Hematopoietic multipotent progenitor cell treated with erythropoietin and hydrocortisone succinate and interleukin-3 and kit ligand, for 4 days (in vitro differentiated cells): ENCODE results near the gene TNFRSF11A.
A peak's percentile ranks its signal among the peaks of the same experiment; 100 is the strongest.

Source experiments
- DNase-seq: peaks from one replicate; pipeline ENCODE4 v3.0.0-alpha.2; 2015

The TNFRSF11A gene

DNA sequence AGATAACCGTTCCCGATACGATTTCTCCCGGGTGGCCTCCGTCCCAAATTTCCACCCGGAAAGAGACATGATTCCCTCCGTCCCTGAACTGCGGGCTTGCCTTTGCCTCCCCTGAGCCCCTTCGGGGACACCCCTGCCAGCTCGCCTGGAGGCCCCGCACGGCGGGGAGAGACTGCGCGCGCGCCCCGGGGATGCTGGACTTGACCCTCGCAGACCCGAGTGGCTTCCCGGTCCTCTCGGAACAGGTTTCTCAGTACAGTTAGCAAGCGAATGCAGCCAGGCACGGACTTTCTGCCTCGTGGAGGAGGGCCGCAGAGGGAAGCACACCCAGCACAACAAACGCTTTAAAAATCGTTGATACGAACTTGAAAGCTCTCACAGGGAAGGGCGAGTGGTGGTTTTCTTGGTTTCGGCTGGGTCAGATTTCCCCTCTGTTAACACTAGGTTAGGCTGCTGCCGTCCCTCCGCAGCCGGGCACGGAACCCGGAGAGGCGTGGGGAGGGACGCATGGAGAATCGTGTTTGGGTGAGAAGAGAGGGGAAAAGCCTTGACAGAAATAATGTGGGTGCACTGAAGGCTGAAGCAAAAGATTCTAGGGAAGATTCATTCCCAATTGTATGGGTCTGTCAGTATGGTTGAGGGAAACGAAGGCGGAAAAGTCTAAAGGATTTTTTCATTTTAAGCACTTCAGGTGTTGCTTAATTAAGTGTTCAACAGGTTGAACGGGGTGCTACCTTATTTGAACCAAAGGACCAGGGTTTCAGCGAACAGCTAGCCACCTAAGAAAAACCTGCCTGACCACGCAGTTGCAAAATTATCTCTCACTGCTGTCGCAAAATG, 916 bp downstream of the TNFRSF11A start:
- peak; percentile 40 for DNase-seq

DNA sequence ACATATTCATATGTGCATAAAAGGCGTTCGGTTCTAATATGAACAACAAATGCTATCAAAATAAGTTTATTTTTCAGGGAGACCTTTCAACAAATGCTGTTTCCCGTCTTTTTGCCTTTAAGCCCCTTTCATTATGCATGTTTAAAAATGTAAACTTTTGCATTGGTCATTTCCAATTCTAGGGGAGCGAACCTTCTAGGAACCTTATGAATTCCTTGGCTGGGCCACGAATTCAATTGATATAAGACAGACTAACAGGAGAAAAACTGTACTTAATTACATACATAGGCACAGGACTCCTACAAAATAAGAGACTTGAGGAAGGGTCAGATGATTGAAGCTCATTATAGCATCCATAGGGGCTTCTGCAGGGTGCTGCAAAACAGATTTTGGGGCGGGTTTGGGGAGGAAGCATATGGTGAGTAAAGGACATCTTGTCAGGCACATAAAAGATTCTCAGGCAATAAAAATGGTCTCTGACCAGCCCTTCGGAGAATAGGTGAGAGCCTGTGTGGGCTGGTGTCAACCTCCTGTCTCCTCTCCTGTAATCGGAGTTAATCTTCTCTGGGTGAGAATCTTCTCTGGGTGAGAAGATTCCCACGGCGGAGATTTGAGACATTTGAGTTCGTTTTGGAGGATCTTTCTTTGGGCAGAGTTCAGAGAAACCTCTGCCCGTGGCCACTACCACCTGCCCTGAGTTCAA, 1.7 kb downstream of the TNFRSF11A start:
- no peak for DNase-seq

DNA sequence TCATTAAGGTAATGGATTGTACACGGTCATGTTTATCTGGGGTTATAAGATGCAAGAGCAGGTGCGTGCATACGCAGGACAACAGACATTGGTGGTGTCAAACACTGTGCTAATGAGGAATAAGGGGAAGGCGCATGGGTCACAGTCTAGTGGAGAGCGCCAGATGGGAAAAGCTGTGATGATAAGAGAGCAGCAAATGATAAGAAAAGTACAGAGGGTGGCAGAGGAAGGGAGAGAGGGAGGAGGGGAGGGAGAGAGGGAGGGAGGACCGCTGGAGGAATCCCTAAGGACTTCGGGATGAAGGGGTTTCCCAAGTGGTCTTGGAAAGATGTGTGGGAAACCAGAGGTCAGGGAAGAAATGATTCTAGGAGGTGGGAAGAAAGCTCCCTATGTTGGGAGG, 2.9 kb downstream of the TNFRSF11A start:
- peak; percentile 15 for DNase-seq

DNA sequence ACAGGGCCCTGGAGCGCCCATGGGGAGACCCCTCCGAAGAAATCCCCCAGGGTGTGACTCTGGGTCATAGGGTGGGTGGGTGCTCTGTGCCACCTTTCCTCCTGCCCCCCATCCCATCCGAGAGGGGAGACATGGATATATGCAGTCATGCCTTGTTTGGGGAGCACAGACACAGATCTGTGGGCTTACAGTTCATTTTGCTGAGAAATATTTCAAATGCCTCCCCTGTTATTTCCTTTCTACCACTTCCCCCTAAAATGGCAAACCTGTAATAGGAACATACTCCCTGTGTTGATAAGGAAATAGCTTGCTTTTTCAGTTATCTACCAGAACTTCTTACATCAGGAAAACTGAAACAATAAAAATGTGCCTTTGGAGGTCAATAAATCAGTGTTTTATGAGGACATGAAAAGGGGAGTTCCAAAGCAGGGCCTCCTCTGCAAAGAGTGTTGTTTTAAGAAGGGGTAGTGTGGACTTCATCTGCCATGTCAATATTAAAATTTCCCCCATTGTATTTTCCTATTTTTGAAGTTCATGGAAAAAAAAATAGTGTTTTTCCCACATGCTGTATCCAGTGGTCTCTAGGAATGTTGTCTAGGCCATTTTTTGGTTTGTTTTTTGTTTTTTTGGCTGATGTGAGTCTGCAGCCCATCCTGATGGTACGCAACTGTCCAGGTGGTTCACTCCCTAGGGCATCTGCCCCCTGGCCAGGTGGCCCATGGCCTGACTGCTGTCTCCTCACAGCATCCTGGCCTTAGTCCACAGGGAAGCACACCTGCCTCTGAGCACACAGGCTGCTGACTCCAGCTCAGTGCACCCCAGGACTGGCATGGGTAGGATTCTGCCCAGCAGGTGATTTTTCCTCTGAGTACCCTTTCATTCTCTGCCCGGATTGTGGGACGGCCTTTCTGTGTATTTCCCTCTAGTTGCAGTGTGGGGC, 3.7 kb downstream of the TNFRSF11A start:
- no peak for DNase-seq

DNA sequence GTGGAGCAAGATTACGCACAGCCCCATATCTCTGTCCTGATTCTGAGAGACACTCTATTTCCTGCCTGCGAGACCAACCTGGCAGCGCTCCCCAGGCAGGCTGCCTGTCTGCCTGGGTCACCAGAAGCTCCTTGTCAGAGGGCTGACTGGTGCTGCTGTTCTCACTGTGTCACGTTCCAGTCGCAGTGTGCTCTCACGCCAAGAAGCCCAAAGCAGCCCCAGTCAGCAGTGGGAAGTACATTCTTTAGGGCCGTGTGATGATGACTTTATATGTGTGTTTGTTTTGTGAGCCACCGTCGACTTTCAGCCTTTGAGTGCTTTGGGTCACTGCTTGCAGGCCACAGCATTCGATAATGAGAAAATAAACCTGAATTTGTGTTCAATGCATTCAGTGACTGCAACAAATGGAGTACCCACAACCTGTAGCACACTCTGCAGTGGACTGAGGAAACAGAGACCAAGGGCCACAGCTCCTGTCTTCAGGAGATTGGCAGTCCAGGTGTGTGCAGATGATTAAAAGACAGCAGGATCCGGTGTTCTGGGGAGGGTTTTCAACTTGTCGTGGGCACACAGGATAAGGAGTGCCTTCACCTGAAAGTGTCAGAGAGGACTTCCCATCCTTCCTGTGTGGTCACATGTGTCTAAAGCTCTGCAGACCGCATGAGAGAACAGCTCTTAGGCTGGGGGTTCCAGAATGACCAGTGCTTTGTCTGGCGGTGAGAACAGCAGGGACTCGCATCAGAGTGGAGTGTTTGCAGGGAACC, 4.8 kb downstream of the TNFRSF11A start:
- DNase-seq, result peak; percentile 73

DNA sequence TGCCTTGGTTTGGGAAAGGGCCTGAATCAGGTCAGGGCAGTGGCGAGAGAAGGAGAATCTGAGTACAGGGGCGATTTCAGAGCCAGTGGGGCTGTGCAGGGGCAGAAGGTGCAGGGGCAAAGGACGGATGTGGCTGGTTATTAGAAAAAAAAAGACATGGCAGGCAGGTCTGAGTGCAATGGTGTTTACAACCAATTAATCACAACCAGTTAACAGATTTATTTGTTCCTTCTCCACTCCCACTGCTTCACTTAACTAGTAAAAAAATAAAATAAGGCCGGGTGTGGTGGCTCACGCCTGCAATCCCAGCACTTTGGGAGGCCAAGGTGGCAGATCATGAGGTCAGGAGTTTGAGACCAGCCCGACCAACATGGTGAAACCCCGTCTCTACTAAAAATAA, 5.5 kb downstream of the TNFRSF11A start:
- no peak for DNase-seq

DNA sequence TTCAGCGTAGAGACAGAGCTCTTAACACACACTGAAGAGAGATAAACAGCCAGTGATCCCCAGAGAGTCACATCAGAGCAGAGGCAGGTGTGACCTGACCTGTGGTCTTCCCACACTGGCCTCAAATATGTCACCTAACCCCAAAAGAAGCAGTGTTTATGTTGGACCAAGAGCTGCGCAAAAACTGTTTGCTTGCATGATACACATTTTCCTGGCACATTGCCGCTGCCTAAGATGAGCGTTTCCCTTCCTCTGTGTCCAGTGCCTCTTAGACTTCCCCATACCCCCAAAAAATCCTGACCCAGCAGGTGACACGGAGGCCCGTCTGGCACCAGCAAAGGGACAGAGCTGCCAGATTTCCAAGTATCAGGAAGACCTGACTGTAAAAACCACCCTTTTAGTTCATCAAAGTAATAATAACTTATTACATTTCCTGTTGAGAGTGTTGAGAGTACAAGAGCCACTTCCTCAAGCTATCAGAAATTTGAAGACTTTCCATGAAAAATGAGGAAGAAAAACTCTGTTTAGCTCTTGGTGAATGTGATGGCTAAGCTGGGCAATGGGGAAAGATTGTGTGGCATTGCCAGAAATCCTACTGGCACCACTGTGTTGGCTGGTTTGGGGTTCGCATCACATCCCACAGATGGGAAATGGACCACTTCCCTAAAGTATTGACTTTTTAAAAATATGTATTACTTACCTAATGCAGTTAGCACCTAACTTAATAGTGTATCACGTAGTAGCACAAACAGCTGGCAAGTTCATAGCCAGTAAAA, 6.7 kb downstream of the TNFRSF11A start:
- DNase-seq, result no peak

DNA sequence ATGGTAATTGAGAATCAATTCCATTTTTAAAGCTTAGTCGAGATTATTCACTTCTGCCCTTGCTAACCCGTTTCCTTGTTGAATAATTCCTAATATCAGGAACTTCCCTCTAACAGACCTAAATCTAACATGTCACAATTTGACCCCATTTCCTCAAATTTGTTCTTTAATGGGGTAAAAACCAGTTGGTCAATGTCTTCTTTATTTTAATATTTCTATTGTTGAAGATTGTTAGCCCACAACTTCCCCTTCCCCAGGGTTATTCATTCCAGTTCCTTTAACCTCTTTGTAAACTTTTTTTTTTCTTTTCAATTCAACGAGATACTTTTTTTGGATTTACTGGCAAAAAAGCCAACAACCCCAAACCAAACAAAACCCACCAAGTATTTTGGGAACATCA, 7.3 kb downstream of the TNFRSF11A start:
- DNase-seq, result peak; percentile 41

DNA sequence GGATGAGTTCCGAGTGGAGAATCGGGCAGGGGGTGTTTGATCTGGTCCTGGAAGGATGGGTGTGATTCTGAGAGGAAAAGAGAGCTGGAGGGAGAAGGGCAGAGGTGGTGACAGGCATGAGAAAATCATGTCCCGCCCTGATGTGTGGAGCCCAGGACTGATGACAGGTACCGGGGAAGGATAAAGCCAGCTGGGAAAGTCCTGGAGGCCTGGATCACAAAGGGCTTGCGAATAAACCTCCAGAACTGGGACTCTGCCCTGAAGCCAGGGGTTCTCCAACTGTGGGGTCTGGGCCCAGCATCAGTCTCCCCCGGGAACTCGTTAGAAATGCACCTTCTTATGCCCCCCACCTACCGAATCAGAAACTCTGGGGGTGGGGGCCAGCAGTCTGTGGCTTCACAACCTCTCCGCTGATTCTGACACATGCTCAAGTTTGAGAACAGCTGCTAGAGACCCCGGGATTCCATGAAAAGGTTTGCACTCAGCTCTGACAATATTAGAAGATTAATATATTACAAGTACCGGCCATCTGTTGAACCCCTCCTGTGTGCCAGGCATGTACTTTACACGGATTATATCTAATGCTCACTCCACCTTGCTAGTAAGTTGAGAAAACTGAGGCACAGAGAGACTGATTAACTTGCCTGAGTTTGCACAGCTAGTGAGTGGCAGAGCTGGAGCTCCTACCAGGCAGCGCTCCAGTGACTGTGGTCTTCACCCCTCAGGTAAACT, 8.0 kb downstream of the TNFRSF11A start:
- DNase-seq, result no peak

DNA sequence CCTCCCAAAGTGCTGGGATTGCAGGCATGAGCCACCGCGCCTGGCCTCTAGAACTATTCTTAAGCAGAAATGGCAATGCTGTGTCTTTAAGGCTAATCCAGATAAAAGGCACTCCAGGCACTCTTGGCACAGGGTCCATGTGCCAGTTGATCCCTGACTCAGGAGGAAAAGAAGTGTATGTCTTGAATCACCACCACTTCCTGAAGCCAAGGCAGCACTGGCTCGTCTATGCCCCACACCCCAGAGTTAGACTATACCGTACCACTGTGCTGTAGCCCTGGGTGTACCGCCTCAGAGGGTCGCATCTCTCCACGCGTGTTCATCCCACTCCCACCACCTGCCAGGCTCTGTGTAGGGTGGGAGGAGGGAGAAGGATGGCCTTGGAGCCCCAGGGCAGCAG, 9.0 kb downstream of the TNFRSF11A start:
- DNase-seq, result no peak

DNA sequence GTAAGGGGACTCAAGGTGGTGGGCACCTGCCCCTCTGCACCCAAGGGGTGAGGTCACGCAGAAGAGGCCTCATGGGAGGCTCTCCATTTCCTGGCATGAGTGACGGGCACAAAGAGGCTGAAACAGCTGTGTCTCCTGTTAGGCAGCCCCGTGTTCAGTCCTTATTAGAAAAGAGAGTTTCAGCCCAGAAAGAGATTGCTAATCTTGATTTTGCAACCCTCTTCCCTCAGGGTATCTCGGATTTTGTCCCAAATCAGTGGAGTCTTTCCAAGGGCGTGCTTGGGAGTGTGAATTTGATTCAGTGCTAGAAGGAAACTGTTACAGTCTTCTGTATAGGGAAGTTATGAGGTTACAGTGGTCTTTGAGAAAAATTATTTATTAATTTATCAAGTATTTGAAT, 10.4 kb downstream of the TNFRSF11A start:
- no peak for DNase-seq

DNA sequence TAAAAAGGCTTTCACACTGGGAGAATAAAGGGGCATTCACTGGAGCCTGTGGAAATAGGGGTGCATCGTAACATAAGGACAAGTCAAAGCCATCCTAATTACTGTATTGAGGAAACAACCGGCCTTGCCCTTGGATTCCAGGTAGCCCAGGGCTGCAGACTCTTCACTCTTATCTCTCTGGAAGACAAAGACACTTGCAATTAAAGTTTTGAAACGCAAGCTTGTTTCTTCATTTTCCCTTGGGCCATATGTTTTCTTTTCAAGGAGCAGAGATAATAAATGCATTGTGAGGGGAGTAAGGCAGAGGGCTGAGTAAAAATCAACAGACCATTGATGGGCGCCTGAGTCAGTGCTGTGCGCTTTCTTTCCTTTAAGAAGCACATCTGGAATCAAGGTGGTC, 11.5 kb downstream of the TNFRSF11A start:
- DNase-seq, result no peak

DNA sequence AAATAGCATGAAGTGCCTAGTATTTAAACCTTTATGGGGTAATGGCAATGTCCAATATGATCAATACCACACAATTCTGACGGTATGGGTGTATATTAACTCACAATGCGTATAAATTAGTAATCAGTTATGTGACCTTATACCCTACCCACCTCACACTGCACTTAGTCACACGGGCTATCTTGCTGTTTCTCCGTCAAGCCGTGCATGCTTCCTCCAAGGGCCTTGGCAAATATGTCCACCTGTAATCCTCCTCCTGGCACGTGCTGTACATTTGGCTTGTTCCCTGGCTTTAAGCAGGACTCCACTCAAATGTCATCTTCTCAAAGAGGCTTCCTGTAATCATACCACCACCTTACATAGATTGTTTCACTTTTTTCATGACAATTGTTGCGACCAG, 12.2 kb downstream of the TNFRSF11A start:
- no peak for DNase-seq

DNA sequence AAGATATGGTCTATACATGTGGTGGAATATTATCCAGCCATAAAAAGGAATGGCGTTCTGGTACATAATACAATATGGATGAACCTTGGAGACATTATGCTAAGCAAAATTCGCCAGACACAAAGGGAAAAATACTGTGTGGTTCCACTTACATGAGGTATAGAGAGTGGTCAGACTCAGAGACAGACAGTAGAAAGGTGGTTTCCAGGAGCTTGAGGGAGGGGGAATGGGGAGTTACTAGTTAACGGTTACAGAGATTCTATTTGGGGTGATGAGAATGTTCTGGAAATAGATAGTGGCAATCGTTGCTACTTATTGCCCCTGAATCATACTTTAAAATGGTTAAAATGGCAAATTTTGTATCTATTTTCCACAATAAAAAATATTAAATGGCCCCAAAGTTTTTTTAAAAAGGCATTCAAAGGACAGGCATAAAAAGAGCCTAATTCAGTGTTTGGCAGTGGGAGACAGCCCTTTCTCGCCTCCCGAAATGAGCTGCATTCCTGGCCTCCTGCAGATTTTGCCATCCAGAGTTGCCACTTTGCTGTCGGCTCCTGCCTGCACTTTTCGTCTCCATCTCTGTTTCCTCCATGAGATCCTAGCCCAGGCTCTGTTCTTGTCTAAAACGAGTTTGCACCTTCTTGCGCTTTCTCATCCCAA, 13.5 kb downstream of the TNFRSF11A start:
- DNase-seq, result no peak

DNA sequence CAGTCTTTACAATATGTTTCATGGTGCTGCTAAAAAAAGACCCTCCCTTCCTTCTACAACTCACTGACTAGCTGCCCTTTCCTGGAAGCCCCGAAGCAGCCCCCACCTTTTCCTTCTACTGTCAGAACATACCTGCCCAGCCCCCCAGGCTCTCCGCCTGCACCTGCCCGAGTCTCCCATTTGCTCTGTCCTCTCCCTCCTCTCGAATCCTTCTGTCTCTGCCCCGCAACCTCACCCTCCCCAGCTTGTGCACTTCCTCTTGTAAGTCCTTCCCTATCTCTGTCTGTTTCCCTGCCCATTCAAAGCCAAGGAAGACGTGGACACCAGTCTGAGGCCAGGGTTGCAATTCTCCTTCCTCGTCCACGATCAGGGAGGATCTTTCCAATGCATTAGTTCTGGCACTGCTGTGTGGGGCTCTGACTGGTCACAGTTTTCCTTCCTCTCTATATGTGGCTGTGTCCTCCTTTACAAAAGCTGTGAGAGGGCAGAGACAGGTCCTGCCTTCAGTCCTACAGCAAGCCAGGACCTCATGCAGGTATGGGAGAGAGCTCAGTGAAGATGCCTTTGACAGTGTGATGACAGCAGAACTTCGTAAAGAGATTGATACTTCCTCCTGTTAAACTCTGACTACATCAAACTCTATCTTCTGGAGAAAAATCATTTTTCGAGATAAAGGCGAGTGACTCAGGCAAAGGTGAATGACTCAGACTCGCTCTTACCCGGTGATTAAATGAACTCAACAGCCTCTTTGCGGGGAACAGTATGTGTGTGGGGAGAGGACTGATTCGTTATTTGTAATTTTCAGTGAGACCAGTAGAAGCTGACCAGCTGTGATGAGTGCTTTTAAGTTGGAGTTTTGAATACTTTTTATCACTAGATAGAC, 14.2 kb downstream of the TNFRSF11A start:
- peak; percentile 25 for DNase-seq

DNA sequence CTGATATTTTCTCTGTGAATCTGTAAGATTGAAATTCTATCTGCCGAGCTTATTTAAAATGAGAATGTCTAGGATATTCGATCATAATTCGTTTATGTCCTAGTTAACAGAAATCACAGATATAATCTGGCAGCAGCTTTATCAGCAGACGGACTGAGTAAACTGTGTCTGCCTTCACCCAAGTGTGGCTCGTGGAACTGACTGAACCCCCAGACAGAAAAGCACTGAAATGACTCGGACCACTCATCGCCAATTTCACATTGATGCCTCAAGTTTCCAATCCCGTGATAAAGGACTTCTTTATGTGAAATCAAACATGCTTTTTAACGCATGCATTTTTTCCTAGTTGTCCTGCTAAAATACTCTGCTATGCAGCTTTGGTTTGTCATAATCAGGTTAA, 15.9 kb downstream of the TNFRSF11A start:
- no peak for DNase-seq

DNA sequence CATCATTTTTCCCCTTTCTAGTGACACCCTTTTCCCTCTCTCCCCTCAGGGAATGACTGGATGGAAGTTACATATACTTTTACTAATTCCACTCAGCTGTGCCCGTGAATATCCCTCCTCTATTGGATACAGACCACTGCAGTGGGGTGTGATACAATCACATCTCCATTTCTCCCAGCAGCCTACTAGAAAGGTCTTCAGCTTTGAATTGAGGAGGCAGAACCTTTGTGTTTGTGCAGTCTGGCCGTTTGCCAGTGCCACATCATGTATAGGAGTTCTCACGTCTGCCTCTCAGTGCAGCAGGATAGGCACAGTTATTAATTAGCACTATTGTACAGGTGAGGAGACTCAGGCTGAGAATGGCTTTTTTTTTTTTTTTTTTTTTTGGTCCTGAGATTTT, 16.4 kb downstream of the TNFRSF11A start:
- no peak for DNase-seq

DNA sequence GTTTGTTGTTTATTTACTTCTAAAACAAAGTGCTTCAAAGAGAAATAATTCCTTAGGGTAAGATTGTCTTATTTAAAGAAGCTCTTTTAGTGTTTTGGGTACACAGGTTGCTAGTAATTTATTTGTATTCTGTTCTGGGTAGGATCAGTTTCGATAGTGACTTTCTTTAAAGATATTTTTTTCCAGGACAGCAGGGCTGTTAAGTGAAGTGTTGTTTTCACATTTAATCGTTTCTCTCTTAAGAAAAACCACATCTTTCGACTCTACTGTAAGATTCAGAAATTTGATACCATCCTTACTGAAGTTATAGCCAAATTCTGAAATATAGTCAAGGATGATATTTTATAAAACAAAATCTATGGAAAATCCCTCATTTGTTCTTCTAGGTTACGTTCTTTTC, 17.8 kb downstream of the TNFRSF11A start:
- DNase-seq, result no peak

DNA sequence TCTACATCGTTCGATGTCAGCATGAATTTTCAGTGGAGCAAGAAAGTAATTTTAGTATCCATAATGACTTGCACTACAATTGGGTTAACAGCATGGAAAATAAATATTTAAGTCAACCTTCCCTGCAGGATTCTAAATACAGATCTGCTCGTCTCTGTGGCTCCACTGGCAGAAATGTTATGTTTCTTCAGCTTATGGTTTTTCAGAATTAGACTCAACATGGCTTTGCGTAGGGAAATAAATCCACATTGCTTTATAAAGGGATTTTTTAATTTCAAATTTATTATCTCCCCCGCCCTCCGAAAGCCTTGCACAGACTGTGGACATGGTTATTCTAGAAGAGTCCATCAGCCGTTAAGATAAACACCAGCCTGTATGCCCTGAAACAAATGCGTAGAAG, 18.2 kb downstream of the TNFRSF11A start:
- no peak for DNase-seq
